NCI-H345 treated with DMSO at 0.1 percent for 48 hours (cell line): ENCODE results near the gene TTC39B.

ENCODE experiments used
- DNase-seq: peaks from one replicate; lab custom pipeline; 2025; ENCODE audit not compliant: unreplicated experiment; lab: John Stamatoyannopoulos, UW

The TTC39B gene

GRCh38 chr9:15137658-15138356, 169.2 kb downstream of the TTC39B start:
- no peak for DNase-seq

- no peak for DNase-seq
Observed at GRCh38 chr9:15137089-15137488, 169.9 kb downstream of the TTC39B start.

GRCh38 chr9:15136646-15137045, 170.4 kb downstream of the TTC39B start:
- DNase-seq, result no peak

GRCh38 chr9:15135164-15135792, 171.7 kb downstream of the TTC39B start:
- DNase-seq, result peak; percentile 87

GRCh38 chr9:15133488-15133887, 173.5 kb downstream of the TTC39B start:
- no peak for DNase-seq

- DNase-seq, result no peak
Observed at GRCh38 chr9:15132091-15132490, 174.9 kb downstream of the TTC39B start.

- no peak for DNase-seq
Observed at GRCh38 chr9:15131094-15131493, 175.9 kb downstream of the TTC39B start.

- DNase-seq, result no peak
Observed at GRCh38 chr9:15127831-15128230, 179.2 kb downstream of the TTC39B start.

- no peak for DNase-seq
Observed at GRCh38 chr9:15121630-15122029, 185.4 kb downstream of the TTC39B start.

- no peak for DNase-seq
Observed at GRCh38 chr9:15116130-15116580, 190.9 kb downstream of the TTC39B start.

- DNase-seq, result no peak
Observed at GRCh38 chr9:15115702-15116101, 191.3 kb downstream of the TTC39B start.

GRCh38 chr9:15115041-15115440, 192.0 kb downstream of the TTC39B start:
- DNase-seq, result no peak
